ENCODE data around the gene TMEM14B.

GRCh38 chr6:10722820-10723566 lies 24.6 kb upstream of the TMEM14B start, which contains the start of gene TMEM14C:
- TF ChIP-seq SNAI2 (CRISPR knock-in tag; IDR thresholded peaks at IDR 0.05) (no peak), PATZ1 (CRISPR knock-in tag; IDR thresholded peaks at IDR 0.05; ENCODE audit: borderline replicate concordance) (no peak), POU6F1 (CRISPR knock-in tag; IDR thresholded peaks at IDR 0.05; ENCODE audit: borderline replicate concordance, low read depth) (no peak), CREB5 (CRISPR knock-in tag; IDR thresholded peaks at IDR 0.05; ENCODE audit: low read depth) (no peak), CSRNP3 (CRISPR knock-in tag; IDR thresholded peaks at IDR 0.05) (no peak), ZFP3 (CRISPR knock-in tag; IDR thresholded peaks at IDR 0.05) (no peak), TOX (CRISPR knock-in tag; IDR thresholded peaks at IDR 0.05; ENCODE audit: borderline replicate concordance) (no peak), ARNTL (CRISPR knock-in tag; IDR thresholded peaks at IDR 0.05; ENCODE audit: borderline replicate concordance, low read depth) (no peak), TSHZ2 (CRISPR knock-in tag; IDR thresholded peaks at IDR 0.05) (no peak)
